Keratinocyte (primary cell): Measurements from ENCODE around the gene PCSK6. TPM values are rescaled to one million over a fixed set of nuclear protein-coding genes. Genes with fewer than 3 reads are reported as not detected.

Experiments used
- DNase-seq: peaks from one replicate; pipeline ENCODE4 v3.0.0-alpha.2; 2011; ENCODE audit warnings: low read depth, missing footprints, low spot score
- FAIRE-seq: peaks from 2 replicates; lab custom pipeline; 2011; peaks lifted over from hg19 to GRCh38; lab: Jason Lieb, UNC
- H2AFZ ChIP-seq: 2 replicates; pipeline ENCODE4 v1.6.0; 2012; ENCODE audit warnings: low read length, control low read depth, inconsistent platforms; ENCODE audit not compliant: control insufficient read depth
- H3K27ac ChIP-seq: 2 replicates; pipeline ENCODE4 v1.5.1; 2011; ENCODE audit warnings: low read length; ENCODE audit not compliant: control insufficient read depth, insufficient read depth
- H3K27me3 ChIP-seq: 3 replicates; pipeline ENCODE4 v1.6.0; 2011; ENCODE audit warnings: low read length; ENCODE audit not compliant: control insufficient read depth, insufficient read depth; ENCODE audit errors: extremely low read depth
- H3K36me3 ChIP-seq, 2 experiments: 2 replicates in 1 of 2; 3 replicates in 1 of 2; pipeline ENCODE4 v1.5.1; 2011; ENCODE audit warnings: low read length in 2 of 2, mild to moderate bottlenecking in 1 of 2; ENCODE audit not compliant: control insufficient read depth in 2 of 2, insufficient read depth in 2 of 2; ENCODE audit errors: extremely low read depth in 1 of 2
- H3K4me1 ChIP-seq: 3 replicates; pipeline ENCODE4 v1.5.1; 2011; ENCODE audit warnings: low read length; ENCODE audit not compliant: control insufficient read depth, insufficient read depth; ENCODE audit errors: extremely low read depth
- H3K4me2 ChIP-seq: 3 replicates; pipeline ENCODE4 v1.6.0; 2011; ENCODE audit warnings: low read depth, low read length; ENCODE audit not compliant: control insufficient read depth, insufficient read depth; ENCODE audit errors: extremely low read depth
- H3K4me3 ChIP-seq, 3 experiments: fragments of 200-600 bp in 1 of 3; sonication (generic) in 1 of 3; 2 replicates in 2 of 3; 3 replicates in 1 of 3; pipeline ENCODE4 v1.5.1; 2011 to 2016; ENCODE audit warnings: low read length in 3 of 3, mild to moderate bottlenecking in 3 of 3, control low read depth in 2 of 3, inconsistent platforms in 1 of 3, low read depth in 1 of 3, mixed read lengths in 1 of 3, mixed run types in 1 of 3, moderate library complexity in 1 of 3; ENCODE audit not compliant: control insufficient read depth in 2 of 3, insufficient read depth in 2 of 3; ENCODE audit errors: extremely low read depth in 1 of 3
- H3K79me2 ChIP-seq: 2 replicates; pipeline ENCODE4 v1.6.0; 2012; ENCODE audit warnings: low read length; ENCODE audit not compliant: control insufficient read depth, insufficient read depth
- H3K9ac ChIP-seq: 3 replicates; pipeline ENCODE4 v1.6.0; 2011; ENCODE audit warnings: low read length; ENCODE audit not compliant: control insufficient read depth, insufficient read depth; ENCODE audit errors: extremely low read depth
- H3K9me1 ChIP-seq: 3 replicates; pipeline ENCODE4 v1.6.0; 2011; ENCODE audit warnings: low read length; ENCODE audit not compliant: control insufficient read depth, insufficient read depth; ENCODE audit errors: extremely low read depth
- H3K9me3 ChIP-seq: 2 replicates; pipeline ENCODE4 v1.5.1; 2012; ENCODE audit warnings: low read depth, low read length; ENCODE audit not compliant: control insufficient read depth
- H4K20me1 ChIP-seq: 3 replicates; pipeline ENCODE4 v1.6.0; 2011; ENCODE audit warnings: low read length; ENCODE audit not compliant: control insufficient read depth, insufficient read depth; ENCODE audit errors: extremely low read depth
- EZH2 ChIP-seq: IDR thresholded peaks from one replicate; pipeline ENCODE4 v1.6.1; 2012; ENCODE audit warnings: inconsistent platforms, mild to moderate bottlenecking, low read length, moderate library complexity
- dilution Hi-C: fragments of 300-500 bp; cut with MboI; formaldehyde crosslinking; loops from one replicate; pipeline ENCODE4 v1.7.0; 2020; ENCODE audit warnings: low sequenced_read_pairs; ENCODE audit not compliant: extremely low pct_ligation_motif_present
- polyA plus RNA-seq, 5 experiments: library from polyadenylated mRNA; depleted of rRNA in 3 of 5; stranded (reverse) in 3 of 5; stranded (forward) in 1 of 5; unstranded in 1 of 5; fragments of >200 nt; gene quantifications; 1 replicate in 1 of 5; 2 replicates in 3 of 5; 3 replicates in 1 of 5; pipeline versions ENCODE4 v1.2.1 to v1.2.3, GENCODE V29; 2011 to 2012; ENCODE audit warnings: missing spikeins in 2 of 5, low read depth in 1 of 5, low replicate concordance in 1 of 5
- TF ChIP-seq, protein P1 (sequence below), 3 experiments: IDR thresholded peaks in 1 of 3; conservative IDR thresholded peaks in 1 of 3; optimal IDR thresholded peaks in 1 of 3; 2 replicates in 2 of 3; 3 replicates in 1 of 3; pipeline versions ENCODE3 to v1.5.1; 2011; ENCODE audit warnings: low read length in 3 of 3, mild to moderate bottlenecking in 3 of 3, moderate library complexity in 2 of 3, control low read depth in 1 of 3, inconsistent platforms in 1 of 3; ENCODE audit not compliant: insufficient read depth in 2 of 3; ENCODE audit errors: extremely low read depth in 1 of 3

Gene PCSK6
- polyA plus RNA-seq, 1 donor (not counting 4 experiments of a cell fraction or from before 2014, with no cell fraction given) = 3.1 TPM

DNA sequence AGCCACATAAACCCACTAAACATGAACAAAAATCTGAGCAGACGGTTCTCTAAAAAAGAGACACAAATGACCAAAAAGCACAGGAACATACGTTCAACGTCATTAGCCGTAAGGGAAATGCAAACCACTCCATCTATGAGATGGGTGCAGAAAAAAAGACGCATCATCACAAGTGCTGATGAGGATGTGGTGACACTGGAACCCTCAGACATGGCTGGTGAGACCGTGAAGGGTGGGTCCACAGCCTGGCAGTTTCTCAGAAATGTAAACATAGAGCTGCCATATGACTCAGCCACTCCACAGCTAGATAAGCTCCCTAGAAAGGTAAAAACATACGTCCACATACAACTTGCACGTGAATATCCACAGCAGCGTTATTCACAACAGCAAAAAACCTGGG lies 23.3 kb downstream of the PCSK6 start:
- H3K9me3 ChIP-seq = no peaks in the 10 kb centered on the region
- H3K4me1 ChIP-seq = peaks cover 13% of the 10 kb centered on the region
- H3K36me3 ChIP-seq = no peaks in the 10 kb centered on the region
- H3K9ac ChIP-seq = no peak overlapping the region
- no peaks in the 10 kb centered on the region for H3K9me1 ChIP-seq
- H4K20me1 ChIP-seq = no peaks in the 10 kb centered on the region
- no peak overlapping the region for H3K4me3 ChIP-seq
- no peak for FAIRE-seq
- dilution Hi-C loops = no loop called here
- H3K27me3 ChIP-seq = no peaks in the 10 kb centered on the region
- DNase-seq = no peak
- no peak overlapping the region for H2AFZ ChIP-seq
- no peaks in the 10 kb centered on the region for H3K79me2 ChIP-seq
- H3K27ac ChIP-seq = no peak overlapping the region
- no peak overlapping the region for H3K4me2 ChIP-seq
- TF ChIP-seq, protein P1, sequence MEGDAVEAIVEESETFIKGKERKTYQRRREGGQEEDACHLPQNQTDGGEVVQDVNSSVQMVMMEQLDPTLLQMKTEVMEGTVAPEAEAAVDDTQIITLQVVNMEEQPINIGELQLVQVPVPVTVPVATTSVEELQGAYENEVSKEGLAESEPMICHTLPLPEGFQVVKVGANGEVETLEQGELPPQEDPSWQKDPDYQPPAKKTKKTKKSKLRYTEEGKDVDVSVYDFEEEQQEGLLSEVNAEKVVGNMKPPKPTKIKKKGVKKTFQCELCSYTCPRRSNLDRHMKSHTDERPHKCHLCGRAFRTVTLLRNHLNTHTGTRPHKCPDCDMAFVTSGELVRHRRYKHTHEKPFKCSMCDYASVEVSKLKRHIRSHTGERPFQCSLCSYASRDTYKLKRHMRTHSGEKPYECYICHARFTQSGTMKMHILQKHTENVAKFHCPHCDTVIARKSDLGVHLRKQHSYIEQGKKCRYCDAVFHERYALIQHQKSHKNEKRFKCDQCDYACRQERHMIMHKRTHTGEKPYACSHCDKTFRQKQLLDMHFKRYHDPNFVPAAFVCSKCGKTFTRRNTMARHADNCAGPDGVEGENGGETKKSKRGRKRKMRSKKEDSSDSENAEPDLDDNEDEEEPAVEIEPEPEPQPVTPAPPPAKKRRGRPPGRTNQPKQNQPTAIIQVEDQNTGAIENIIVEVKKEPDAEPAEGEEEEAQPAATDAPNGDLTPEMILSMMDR (optimal IDR thresholded peaks at IDR 0.05 in 1 of 3, IDR thresholded peaks at IDR 0.05 in 1 of 3, conservative IDR thresholded peaks at IDR 0.05 in 1 of 3; ENCODE audit: extremely low read depth in 1 of 3, insufficient read depth in 2 of 3, low read length in 3 of 3) = no peak
- no peak for TF ChIP-seq EZH2

DNA sequence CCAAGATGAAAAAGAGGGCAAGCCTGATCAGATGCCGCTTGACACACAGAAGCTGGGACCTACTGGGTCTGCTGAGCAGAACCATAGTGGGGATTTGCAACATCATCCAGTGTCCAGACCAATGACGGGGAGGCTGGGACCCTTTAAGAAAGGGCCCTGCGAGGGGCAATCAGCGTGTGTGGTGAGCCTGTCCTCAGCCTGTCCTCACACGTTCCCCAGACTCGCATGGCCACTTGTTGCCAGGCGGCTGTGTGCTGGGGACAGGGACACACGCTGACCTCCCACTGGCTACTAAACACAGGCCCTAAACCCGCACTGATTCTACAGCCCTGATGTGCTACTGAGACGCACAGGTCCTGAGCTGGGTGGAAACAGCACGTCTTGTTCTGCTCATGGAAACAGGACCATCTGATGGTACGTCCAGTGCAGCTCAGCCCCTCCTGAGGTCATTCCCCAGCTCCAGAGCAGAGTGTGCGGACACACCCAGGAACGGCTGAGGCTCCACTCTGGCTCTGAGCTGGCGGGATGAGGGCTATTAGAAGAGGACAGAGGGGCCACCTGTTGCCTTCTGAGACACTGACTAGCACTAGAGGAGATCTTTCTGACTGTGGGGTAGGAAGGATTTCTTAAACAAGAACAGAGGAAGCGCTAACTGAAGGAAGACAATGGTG lies 24.4 kb downstream of the PCSK6 start:
- Histone ChIP-seq H3K9me1 (no peaks in the 10 kb centered on the region), H2AFZ (no peak overlapping the region), H3K36me3 (no peaks in the 10 kb centered on the region), H3K4me3 (no peak overlapping the region), H3K4me2 (no peak overlapping the region), H3K79me2 (no peaks in the 10 kb centered on the region), H3K9ac (no peak overlapping the region), H3K4me1 (peaks cover 13% of the 10 kb centered on the region), H4K20me1 (no peaks in the 10 kb centered on the region), H3K9me3 (no peaks in the 10 kb centered on the region), H3K27me3 (no peaks in the 10 kb centered on the region), H3K27ac (no peak overlapping the region)
- dilution Hi-C loops = no loop called here
- no peak for TF ChIP-seq EZH2
- TF ChIP-seq, protein P1 (optimal IDR thresholded peaks at IDR 0.05 in 1 of 3, IDR thresholded peaks at IDR 0.05 in 1 of 3, conservative IDR thresholded peaks at IDR 0.05 in 1 of 3; ENCODE audit: extremely low read depth in 1 of 3, insufficient read depth in 2 of 3, low read length in 3 of 3) = no peak
- FAIRE-seq = no peak
- DNase-seq = no peak
